ENCODE data around the gene BRINP3.

BRINP3 gene

GRCh38 chr1:190066011-190066410, 411.7 kb downstream of the BRINP3 start:
- DNase-seq (ENCODE audit: low spot score): no peak
- TF ChIP-seq, protein P1, sequence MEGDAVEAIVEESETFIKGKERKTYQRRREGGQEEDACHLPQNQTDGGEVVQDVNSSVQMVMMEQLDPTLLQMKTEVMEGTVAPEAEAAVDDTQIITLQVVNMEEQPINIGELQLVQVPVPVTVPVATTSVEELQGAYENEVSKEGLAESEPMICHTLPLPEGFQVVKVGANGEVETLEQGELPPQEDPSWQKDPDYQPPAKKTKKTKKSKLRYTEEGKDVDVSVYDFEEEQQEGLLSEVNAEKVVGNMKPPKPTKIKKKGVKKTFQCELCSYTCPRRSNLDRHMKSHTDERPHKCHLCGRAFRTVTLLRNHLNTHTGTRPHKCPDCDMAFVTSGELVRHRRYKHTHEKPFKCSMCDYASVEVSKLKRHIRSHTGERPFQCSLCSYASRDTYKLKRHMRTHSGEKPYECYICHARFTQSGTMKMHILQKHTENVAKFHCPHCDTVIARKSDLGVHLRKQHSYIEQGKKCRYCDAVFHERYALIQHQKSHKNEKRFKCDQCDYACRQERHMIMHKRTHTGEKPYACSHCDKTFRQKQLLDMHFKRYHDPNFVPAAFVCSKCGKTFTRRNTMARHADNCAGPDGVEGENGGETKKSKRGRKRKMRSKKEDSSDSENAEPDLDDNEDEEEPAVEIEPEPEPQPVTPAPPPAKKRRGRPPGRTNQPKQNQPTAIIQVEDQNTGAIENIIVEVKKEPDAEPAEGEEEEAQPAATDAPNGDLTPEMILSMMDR (IDR thresholded peaks at IDR 0.05; ENCODE audit: extremely low read depth, insufficient read depth, missing control alignments): no peak
- in situ Hi-C loops (cut with MboI; ENCODE audit: low pct_unique_long_range_greater_than_20kb, low sequenced_read_pairs, unreplicated experiment): no loop called here

- no peak for DNase-seq (ENCODE audit: low spot score)
- TF ChIP-seq, protein P1 (IDR thresholded peaks at IDR 0.05; ENCODE audit: extremely low read depth, insufficient read depth, missing control alignments): no peak
- in situ Hi-C loops (cut with MboI; ENCODE audit: low pct_unique_long_range_greater_than_20kb, low sequenced_read_pairs, unreplicated experiment): no loop called here
Measured at GRCh38 chr1:190049314-190049713, 428.4 kb downstream of the BRINP3 start.
